Esophagus (tissue), 2 donors: ENCODE data around the gene ANKS1B. TPM values are rescaled to one million over a fixed set of nuclear protein-coding genes. Genes with fewer than 3 reads are reported as not detected.
"Not testable (repeated sequence)": the region's sequence is repeated elsewhere in the genome, so short reads cannot be mapped to it uniquely, and the experiment has no call there.

Experiments used
- H3K27ac ChIP-seq, 2 donors: one replicate each; pipeline ENCODE4 v1.5.1; 2013; ENCODE audit warnings: low read depth in 2 of 2, mild to moderate bottlenecking in 2 of 2, inconsistent platforms in 1 of 2, low read length in 1 of 2, moderate library complexity in 1 of 2
- H3K27me3 ChIP-seq, 2 donors: one replicate each; pipeline ENCODE4 v1.6.1; 2013; ENCODE audit warnings: low read length in 2 of 2, control low read depth in 1 of 2, mild to moderate bottlenecking in 1 of 2; ENCODE audit not compliant: insufficient read depth in 2 of 2, control insufficient read depth in 1 of 2
- H3K36me3 ChIP-seq, 2 donors: one replicate each; pipeline ENCODE4 v1.6.1; 2013; ENCODE audit warnings: low read length in 1 of 2; ENCODE audit not compliant: control insufficient read depth in 2 of 2, insufficient read depth in 2 of 2
- H3K4me1 ChIP-seq, 2 donors: one replicate each; pipeline ENCODE4 v1.6.1; 2013; ENCODE audit warnings: low read length in 1 of 2; ENCODE audit not compliant: control insufficient read depth in 2 of 2, insufficient read depth in 2 of 2
- H3K4me3 ChIP-seq, 2 donors: one replicate each; pipeline ENCODE4 v1.5.1; 2013; ENCODE audit warnings: low read length in 2 of 2, mild to moderate bottlenecking in 2 of 2, low read depth in 1 of 2, moderate library complexity in 1 of 2
- H3K9me3 ChIP-seq, 2 donors: one replicate each; pipeline ENCODE4 v1.6.1; 2013; ENCODE audit warnings: mild to moderate bottlenecking in 2 of 2, low read depth in 1 of 2, low read length in 1 of 2, moderate library complexity in 1 of 2; ENCODE audit not compliant: control insufficient read depth in 2 of 2, insufficient read depth in 1 of 2
- WGBS, 2 donors: extraction: QIAGEN DNeasy Blood & Tissue Kit; methylation state at CpG; one replicate each; pipeline ENCODE4 v1.1.7; 2013; 5-methylcytosine and 5-hydroxymethylcytosine counted together
- polyA plus RNA-seq, 2 donors: library from polyadenylated mRNA; stranded (reverse); fragments of 200-250 nt; gene quantifications; one replicate each; pipeline ENCODE4 v1.2.3, GENCODE V29; 2013
- donor health status: healthy with polysubstance abuse.
- donor health status: Bipolar disorder and iron deficiency.

The ANKS1B gene
- polyA plus RNA-seq, 2 donors = 0.85 to 1.0 TPM

- Histone ChIP-seq H3K27me3 (no peaks in the 10 kb centered on the region), H3K9me3 (no peaks in the 10 kb centered on the region), H3K36me3 (no peaks in the 10 kb centered on the region), H3K27ac (no peak overlapping the region), H3K4me3 (no peak overlapping the region), H3K4me1 (no peaks in the 10 kb centered on the region)
- WGBS, 2 donors = 92 to 94% methylated on average over 2 of the region's 2 CpGs
These were observed 150.0 kb downstream of the ANKS1B start for GRCh38 chr12:99834710-99835109.

DNA sequence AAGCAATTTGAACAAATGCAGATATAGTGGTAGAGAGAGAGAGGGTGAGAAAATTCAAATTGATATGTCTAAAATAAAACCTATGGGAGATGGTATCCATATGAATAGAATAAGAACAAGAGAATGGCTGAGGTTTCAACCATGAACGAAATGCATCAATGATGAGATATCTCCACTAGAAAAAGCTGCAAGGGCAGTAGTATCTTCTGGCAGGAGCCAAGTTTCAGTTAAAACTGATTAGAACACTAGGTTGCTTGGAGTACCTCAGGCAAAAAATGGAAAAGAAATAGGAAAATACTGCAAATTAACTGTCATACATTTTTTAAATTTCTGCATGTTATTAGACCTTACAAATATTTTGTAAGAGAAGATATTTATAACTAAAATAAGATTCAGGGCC lies 151.3 kb downstream of the ANKS1B start:
- 63 to 74% methylated on average over 1 of the region's 1 CpG for WGBS, 2 donors
- Histone ChIP-seq H3K36me3 (no peaks in the 10 kb centered on the region), H3K4me1 (no peaks in the 10 kb centered on the region), H3K4me3 (no peak overlapping the region), H3K27ac (no peak overlapping the region), H3K9me3 (no peaks in the 10 kb centered on the region), H3K27me3 (no peaks in the 10 kb centered on the region)

DNA sequence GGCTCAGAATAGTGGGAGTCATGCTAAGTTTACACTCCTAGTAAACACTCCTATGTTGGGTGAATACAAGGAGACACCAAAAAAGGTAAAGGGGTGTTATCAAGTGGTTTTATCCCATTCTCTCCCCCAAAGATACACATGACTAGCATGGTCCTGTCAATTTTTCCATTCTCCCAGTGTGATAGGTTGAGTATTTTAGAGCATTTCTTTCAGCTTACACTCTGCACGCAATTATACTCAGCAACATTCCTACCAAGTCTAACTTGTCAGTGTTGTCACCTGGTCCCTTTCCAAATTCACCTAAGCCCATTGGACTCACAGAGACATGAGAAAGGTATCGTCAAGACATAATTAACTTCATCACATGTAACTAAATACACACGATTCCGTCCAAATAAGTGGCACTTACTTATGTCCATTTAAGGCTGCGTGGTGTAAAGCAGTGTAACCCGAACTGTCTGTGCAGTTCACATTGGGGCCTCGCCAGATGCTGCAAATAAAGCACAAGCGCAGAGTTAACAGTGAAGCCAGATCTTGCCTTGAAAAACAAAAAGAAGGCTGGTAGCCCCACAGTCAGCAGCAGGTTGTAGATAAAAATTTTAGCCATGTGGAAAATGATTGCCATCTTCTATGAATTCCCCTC lies 159.7 kb downstream of the ANKS1B start:
- H3K4me1 ChIP-seq = no peaks in the 10 kb centered on the region
- no peaks in the 10 kb centered on the region for H3K36me3 ChIP-seq
- WGBS, 2 donors = 72 to 73% methylated on average over 8 of the region's 8 CpGs
- H3K27me3 ChIP-seq = no peaks in the 10 kb centered on the region
- no peak overlapping the region for H3K4me3 ChIP-seq
- no peaks in the 10 kb centered on the region for H3K9me3 ChIP-seq
- no peak overlapping the region for H3K27ac ChIP-seq

- Histone ChIP-seq H3K27ac (no peak overlapping the region), H3K36me3 (no peaks in the 10 kb centered on the region), H3K9me3 (no peaks in the 10 kb centered on the region), H3K4me3 (no peak overlapping the region), H3K4me1 (no peaks in the 10 kb centered on the region), H3K27me3 (no peaks in the 10 kb centered on the region)
These were observed 162.5 kb downstream of the ANKS1B start for GRCh38 chr12:99822273-99822672.

GRCh38 chr12:99810718-99811593 lies 173.8 kb downstream of the ANKS1B start:
- H3K27me3 ChIP-seq = no peaks in the 10 kb centered on the region
- H3K9me3 ChIP-seq = no peaks in the 10 kb centered on the region
- H3K36me3 ChIP-seq = no peaks in the 10 kb centered on the region
- WGBS, 2 donors = 19 to 20% methylated on average over 2 of the region's 2 CpGs
- H3K4me1 ChIP-seq = no peaks in the 10 kb centered on the region
- no peak overlapping the region for H3K4me3 ChIP-seq
- no peak overlapping the region for H3K27ac ChIP-seq

- no peaks in the 10 kb centered on the region for H3K9me3 ChIP-seq
- no peak overlapping the region for H3K4me3 ChIP-seq
- no peaks in the 10 kb centered on the region for H3K27me3 ChIP-seq
- 73 to 80% methylated on average over 8 of the region's 8 CpGs for WGBS, 2 donors
- no peaks in the 10 kb centered on the region for H3K36me3 ChIP-seq
- no peaks in the 10 kb centered on the region for H3K4me1 ChIP-seq
- no peak overlapping the region for H3K27ac ChIP-seq
These were observed 174.8 kb downstream of the ANKS1B start for GRCh38 chr12:99809909-99810308.

DNA sequence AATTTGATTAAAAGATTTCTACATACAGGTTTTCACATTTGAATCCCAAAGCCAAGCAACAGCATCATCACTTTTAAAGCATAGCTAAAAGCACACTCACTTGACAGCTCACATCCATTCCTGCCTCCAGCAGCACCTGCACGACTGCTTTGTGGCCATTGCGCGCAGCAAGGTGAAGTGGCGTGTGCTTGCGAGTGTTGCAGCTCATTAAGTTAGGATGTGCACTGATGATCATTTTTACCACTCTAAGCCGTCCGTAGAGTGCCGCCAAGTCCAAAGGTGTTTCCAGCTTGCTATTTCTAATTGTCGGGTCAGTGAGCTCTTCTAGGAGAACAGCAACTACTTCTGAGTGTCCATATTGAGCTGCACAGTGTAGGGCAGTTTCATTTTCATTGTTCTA lies 178.4 kb downstream of the ANKS1B start:
- no peak overlapping the region for H3K4me3 ChIP-seq
- H3K27ac ChIP-seq = no peak overlapping the region
- no peaks in the 10 kb centered on the region for H3K27me3 ChIP-seq
- H3K4me1 ChIP-seq = no peaks in the 10 kb centered on the region
- 89 to 96% methylated on average over 9 of the region's 9 CpGs for WGBS, 2 donors
- H3K36me3 ChIP-seq = no peaks in the 10 kb centered on the region
- no peaks in the 10 kb centered on the region for H3K9me3 ChIP-seq

DNA sequence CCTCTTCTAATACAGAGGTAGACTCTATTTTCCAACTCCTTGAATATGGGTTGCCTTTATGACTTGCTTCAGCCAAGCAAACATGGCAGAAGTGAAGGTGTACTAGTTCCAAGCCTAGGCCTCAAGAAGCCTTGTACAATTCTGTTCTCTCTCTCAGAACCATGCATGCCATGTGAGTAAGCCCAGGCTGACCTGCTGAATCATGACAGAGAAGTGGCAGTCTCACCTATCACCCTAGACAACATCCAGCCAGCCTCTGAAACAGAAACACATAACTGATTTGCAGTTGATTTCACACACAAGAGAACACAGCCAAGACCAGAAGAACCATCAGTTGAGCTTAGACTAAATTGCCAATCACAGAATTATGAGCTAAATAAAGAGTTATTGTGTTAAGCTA lies 180.0 kb downstream of the ANKS1B start:
- Histone ChIP-seq H3K9me3 (no peaks in the 10 kb centered on the region), H3K4me1 (no peaks in the 10 kb centered on the region), H3K27ac (no peak overlapping the region), H3K27me3 (no peaks in the 10 kb centered on the region), H3K36me3 (no peaks in the 10 kb centered on the region), H3K4me3 (no peak overlapping the region)

- H3K4me3 ChIP-seq = no peak overlapping the region
- no peaks in the 10 kb centered on the region for H3K9me3 ChIP-seq
- H3K27me3 ChIP-seq = no peaks in the 10 kb centered on the region
- 94 to 95% methylated on average over 2 of the region's 2 CpGs for WGBS, 2 donors
- H3K27ac ChIP-seq = no peak overlapping the region
- no peaks in the 10 kb centered on the region for H3K4me1 ChIP-seq
- H3K36me3 ChIP-seq = no peaks in the 10 kb centered on the region
These were observed 184.1 kb downstream of the ANKS1B start for GRCh38 chr12:99800605-99801004.

- H3K4me1 ChIP-seq = not testable (repeated sequence)
These were observed 186.8 kb downstream of the ANKS1B start for GRCh38 chr12:99797931-99798330.

More at GRCh38 chr12:99797931-99798330, 186.8 kb downstream of the ANKS1B start:
- not testable (repeated sequence) for H3K27me3 ChIP-seq, H3K9me3 ChIP-seq, H3K4me3 ChIP-seq, H3K36me3 ChIP-seq, H3K27ac ChIP-seq
- 59 to 72% methylated on average over 4 of the region's 4 CpGs for WGBS, 2 donors
